ENCODE data around the gene EARS2.

EARS2 gene

DNA sequence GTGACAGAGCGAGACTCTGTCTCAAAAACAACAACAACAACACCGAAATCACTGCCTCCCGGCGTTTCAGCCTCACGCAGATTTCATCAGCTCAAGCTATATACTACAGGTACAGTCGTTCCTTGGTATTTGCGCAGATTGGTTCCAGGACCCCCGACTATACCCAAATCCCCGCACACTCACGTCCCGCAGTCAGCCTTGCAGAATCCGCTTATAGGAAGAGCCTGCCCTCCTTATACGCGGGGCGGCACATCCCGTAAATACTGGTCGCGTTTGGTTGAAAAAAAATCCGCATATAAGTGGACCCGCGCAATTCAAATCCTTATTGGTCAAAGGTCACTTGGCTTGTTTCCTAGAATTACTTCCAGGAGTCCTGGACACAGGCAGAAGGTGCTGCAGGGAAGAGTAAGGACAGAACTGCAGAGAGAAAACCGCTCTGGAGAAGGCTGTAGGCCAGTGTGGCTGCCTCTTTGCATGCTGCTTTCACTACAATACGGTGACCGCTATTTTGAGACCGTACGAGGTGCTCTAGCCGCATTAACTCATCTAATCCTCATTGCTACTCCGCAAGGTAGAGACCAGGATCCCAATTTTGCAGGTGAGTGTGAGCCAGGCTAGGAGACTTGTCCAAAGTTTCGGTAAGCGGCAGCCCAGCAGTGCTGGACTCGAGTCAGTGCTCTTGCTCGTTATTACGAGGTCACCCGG is 38.2 kb upstream of the EARS2 start:
- Histone ChIP-seq H3K4me3 (ENCODE audit: low read length) (peak overlapping the region; percentile 98), H3K79me2 (ENCODE audit: low read length) (peaks cover 55% of the 10 kb centered on the region), H3K9me3 (replicated peaks; ENCODE audit: insufficient read depth, low read length) (no peaks in the 10 kb centered on the region), H3K36me3 (replicated peaks; ENCODE audit: insufficient read depth, low read length) (peaks cover 19% of the 10 kb centered on the region), H3K9ac (ENCODE audit: low read length) (peak overlapping the region; percentile 91), H4K20me1 (ENCODE audit: insufficient read depth, low read length) (peaks cover 8% of the 10 kb centered on the region; the same call in 1 of the 2 replicates), H3K4me2 (ENCODE audit: low read depth, low read length) (peak overlapping the region; percentile 98), H3K27me3 (replicated peaks; ENCODE audit: insufficient read depth, low read length) (no peaks in the 10 kb centered on the region), H3F3A (ENCODE audit: insufficient read depth, low read length) (peaks cover 11% of the 10 kb centered on the region), H3K9me2 (replicated peaks; ENCODE audit: insufficient read depth, low read length) (no peaks in the 10 kb centered on the region), H3K27ac (ENCODE audit: low read length) (peak overlapping the region; percentile 34; the same call in 1 of the 2 replicates), H3K4me1 (ENCODE audit: low read length) (peaks cover 7% of the 10 kb centered on the region; the same call in 1 of the 2 replicates), H2AFZ (ENCODE audit: low read length) (peak overlapping the region; percentile 70)
- DNase-seq = no peak
- TF ChIP-seq EZH2phosphoT487 (IDR thresholded peaks at IDR 0.05; ENCODE audit: low read length) (no peak), EZH2 (optimal IDR thresholded peaks at IDR 0.05; ENCODE audit: low read depth, low read length) (no peak), CTCF (IDR thresholded peaks at IDR 0.05; ENCODE audit: low read length) (no peak)

GRCh38 chr16:23594186-23594585 is 37.0 kb upstream of the EARS2 start:
- Histone ChIP-seq H3F3A (ENCODE audit: insufficient read depth, low read length) (peaks cover 11% of the 10 kb centered on the region), H4K20me1 (ENCODE audit: insufficient read depth, low read length) (peaks cover 8% of the 10 kb centered on the region; the same call in 1 of the 2 replicates), H3K4me3 (ENCODE audit: low read length) (no peak overlapping the region), H3K79me2 (ENCODE audit: low read length) (peaks cover 67% of the 10 kb centered on the region), H3K27me3 (replicated peaks; ENCODE audit: insufficient read depth, low read length) (no peaks in the 10 kb centered on the region), H3K4me1 (ENCODE audit: low read length) (peaks cover 7% of the 10 kb centered on the region; the same call in 1 of the 2 replicates), H3K27ac (ENCODE audit: low read length) (no peak overlapping the region), H3K9me3 (replicated peaks; ENCODE audit: insufficient read depth, low read length) (no peaks in the 10 kb centered on the region), H3K9ac (ENCODE audit: low read length) (no peak overlapping the region), H3K4me2 (ENCODE audit: low read depth, low read length) (no peak overlapping the region), H3K9me2 (replicated peaks; ENCODE audit: insufficient read depth, low read length) (no peaks in the 10 kb centered on the region), H3K36me3 (replicated peaks; ENCODE audit: insufficient read depth, low read length) (peaks cover 19% of the 10 kb centered on the region), H2AFZ (ENCODE audit: low read length) (no peak overlapping the region)
- no peak for DNase-seq
- TF ChIP-seq EZH2 (optimal IDR thresholded peaks at IDR 0.05; ENCODE audit: low read depth, low read length) (no peak), EZH2phosphoT487 (IDR thresholded peaks at IDR 0.05; ENCODE audit: low read length) (no peak), CTCF (IDR thresholded peaks at IDR 0.05; ENCODE audit: low read length) (no peak)

- Histone ChIP-seq H3K9me3 (replicated peaks; ENCODE audit: insufficient read depth, low read length) (no peaks in the 10 kb centered on the region), H3K36me3 (replicated peaks; ENCODE audit: insufficient read depth, low read length) (peaks cover 20% of the 10 kb centered on the region), H3K4me1 (ENCODE audit: low read length) (peaks cover 5% of the 10 kb centered on the region; the same call in 1 of the 2 replicates), H3K4me2 (ENCODE audit: low read depth, low read length) (no peak overlapping the region), H2AFZ (ENCODE audit: low read length) (no peak overlapping the region), H3F3A (ENCODE audit: insufficient read depth, low read length) (no peaks in the 10 kb centered on the region), H3K9ac (ENCODE audit: low read length) (no peak overlapping the region), H3K27me3 (replicated peaks; ENCODE audit: insufficient read depth, low read length) (no peaks in the 10 kb centered on the region), H3K27ac (ENCODE audit: low read length) (no peak overlapping the region), H4K20me1 (ENCODE audit: insufficient read depth, low read length) (peaks cover 16% of the 10 kb centered on the region; the same call in 1 of the 2 replicates), H3K79me2 (ENCODE audit: low read length) (peaks cover 89% of the 10 kb centered on the region), H3K9me2 (replicated peaks; ENCODE audit: insufficient read depth, low read length) (no peaks in the 10 kb centered on the region), H3K4me3 (ENCODE audit: low read length) (no peak overlapping the region)
- TF ChIP-seq EZH2phosphoT487 (IDR thresholded peaks at IDR 0.05; ENCODE audit: low read length) = no peak
- TF ChIP-seq CTCF (IDR thresholded peaks at IDR 0.05; ENCODE audit: low read length) = no peak
- TF ChIP-seq EZH2 (optimal IDR thresholded peaks at IDR 0.05; ENCODE audit: low read depth, low read length) = no peak
- DNase-seq = no peak
These were observed 33.0 kb upstream of the EARS2 start for GRCh38 chr16:23590181-23590580.
